ENCODE measurements around the gene KRT3.

Gene KRT3

GRCh38 chr12:52772772-52773171 lies 23.1 kb downstream of the KRT3 start:
- Histone ChIP-seq H3K36me3 (ENCODE audit: insufficient read depth, low read length) (no peaks in the 10 kb centered on the region), H3K79me2 (ENCODE audit: control insufficient read depth, insufficient read depth, low read length, unreplicated experiment) (no peaks in the 10 kb centered on the region), H3K4me3 (ENCODE audit: low read depth, low read length) (no peak overlapping the region), H3K27ac (ENCODE audit: low read depth, low read length) (no peak overlapping the region), H3K4me1 (ENCODE audit: control insufficient read depth, insufficient read depth, low read length, unreplicated experiment) (no peaks in the 10 kb centered on the region), H3K27me3 (ENCODE audit: insufficient read depth, low read length) (peaks cover 92% of the 10 kb centered on the region), H2AFZ (ENCODE audit: low read length, unreplicated experiment) (no peak overlapping the region)

- Histone ChIP-seq H3K27ac (ENCODE audit: low read depth, low read length) (no peak overlapping the region), H3K27me3 (ENCODE audit: insufficient read depth, low read length) (peaks cover 92% of the 10 kb centered on the region), H3K36me3 (ENCODE audit: insufficient read depth, low read length) (no peaks in the 10 kb centered on the region)
Measured at GRCh38 chr12:52772188-52772587, 23.7 kb downstream of the KRT3 start.

GRCh38 chr12:52771505-52771904 lies 24.4 kb downstream of the KRT3 start:
- no peaks in the 10 kb centered on the region for H3K36me3 ChIP-seq (ENCODE audit: insufficient read depth, low read length)
- H3K4me1 ChIP-seq (ENCODE audit: control insufficient read depth, insufficient read depth, low read length, unreplicated experiment): no peaks in the 10 kb centered on the region
- H2AFZ ChIP-seq (ENCODE audit: low read length, unreplicated experiment): no peak overlapping the region
- no peak overlapping the region for H3K4me3 ChIP-seq (ENCODE audit: low read depth, low read length)
- H3K79me2 ChIP-seq (ENCODE audit: control insufficient read depth, insufficient read depth, low read length, unreplicated experiment): no peaks in the 10 kb centered on the region
- H3K27ac ChIP-seq (ENCODE audit: low read depth, low read length): no peak overlapping the region
- H3K27me3 ChIP-seq (ENCODE audit: insufficient read depth, low read length): peaks cover 92% of the 10 kb centered on the region

More at GRCh38 chr12:52772188-52772587, 23.7 kb downstream of the KRT3 start:
- no peak overlapping the region for H2AFZ ChIP-seq (ENCODE audit: low read length, unreplicated experiment)
- H3K4me3 ChIP-seq (ENCODE audit: low read depth, low read length): no peak overlapping the region
- H3K4me1 ChIP-seq (ENCODE audit: control insufficient read depth, insufficient read depth, low read length, unreplicated experiment): no peaks in the 10 kb centered on the region
- H3K79me2 ChIP-seq (ENCODE audit: control insufficient read depth, insufficient read depth, low read length, unreplicated experiment): no peaks in the 10 kb centered on the region

- H3K4me1 ChIP-seq (ENCODE audit: control insufficient read depth, insufficient read depth, low read length, unreplicated experiment): no peaks in the 10 kb centered on the region
- no peaks in the 10 kb centered on the region for H3K79me2 ChIP-seq (ENCODE audit: control insufficient read depth, insufficient read depth, low read length, unreplicated experiment)
- H3K27me3 ChIP-seq (ENCODE audit: insufficient read depth, low read length): peaks cover 92% of the 10 kb centered on the region
- H2AFZ ChIP-seq (ENCODE audit: low read length, unreplicated experiment): no peak overlapping the region
- no peak overlapping the region for H3K27ac ChIP-seq (ENCODE audit: low read depth, low read length)
- H3K36me3 ChIP-seq (ENCODE audit: insufficient read depth, low read length): no peaks in the 10 kb centered on the region
- no peak overlapping the region for H3K4me3 ChIP-seq (ENCODE audit: low read depth, low read length)
Measured at GRCh38 chr12:52771088-52771487, 24.8 kb downstream of the KRT3 start.

GRCh38 chr12:52769946-52770345 lies 26.0 kb downstream of the KRT3 start:
- no peaks in the 10 kb centered on the region for H3K79me2 ChIP-seq (ENCODE audit: control insufficient read depth, insufficient read depth, low read length, unreplicated experiment)
- no peak overlapping the region for H3K4me3 ChIP-seq (ENCODE audit: low read depth, low read length)
- H2AFZ ChIP-seq (ENCODE audit: low read length, unreplicated experiment): no peak overlapping the region
- H3K27me3 ChIP-seq (ENCODE audit: insufficient read depth, low read length): peaks cover 87% of the 10 kb centered on the region
- no peaks in the 10 kb centered on the region for H3K36me3 ChIP-seq (ENCODE audit: insufficient read depth, low read length)
- H3K27ac ChIP-seq (ENCODE audit: low read depth, low read length): no peak overlapping the region
- H3K4me1 ChIP-seq (ENCODE audit: control insufficient read depth, insufficient read depth, low read length, unreplicated experiment): no peaks in the 10 kb centered on the region

GRCh38 chr12:52769354-52769753 lies 26.6 kb downstream of the KRT3 start:
- Histone ChIP-seq H3K4me3 (ENCODE audit: low read depth, low read length) (no peak overlapping the region), H3K79me2 (ENCODE audit: control insufficient read depth, insufficient read depth, low read length, unreplicated experiment) (no peaks in the 10 kb centered on the region), H3K27ac (ENCODE audit: low read depth, low read length) (no peak overlapping the region), H3K27me3 (ENCODE audit: insufficient read depth, low read length) (peaks cover 87% of the 10 kb centered on the region), H3K4me1 (ENCODE audit: control insufficient read depth, insufficient read depth, low read length, unreplicated experiment) (no peaks in the 10 kb centered on the region), H3K36me3 (ENCODE audit: insufficient read depth, low read length) (no peaks in the 10 kb centered on the region), H2AFZ (ENCODE audit: low read length, unreplicated experiment) (no peak overlapping the region)

- no peaks in the 10 kb centered on the region for H3K4me1 ChIP-seq (ENCODE audit: control insufficient read depth, insufficient read depth, low read length, unreplicated experiment)
- no peaks in the 10 kb centered on the region for H3K36me3 ChIP-seq (ENCODE audit: insufficient read depth, low read length)
- H3K27ac ChIP-seq (ENCODE audit: low read depth, low read length): no peak overlapping the region
- no peak overlapping the region for H2AFZ ChIP-seq (ENCODE audit: low read length, unreplicated experiment)
- peaks cover 87% of the 10 kb centered on the region for H3K27me3 ChIP-seq (ENCODE audit: insufficient read depth, low read length)
- H3K4me3 ChIP-seq (ENCODE audit: low read depth, low read length): no peak overlapping the region
- H3K79me2 ChIP-seq (ENCODE audit: control insufficient read depth, insufficient read depth, low read length, unreplicated experiment): no peaks in the 10 kb centered on the region
Measured at GRCh38 chr12:52768479-52769200, 27.3 kb downstream of the KRT3 start.

GRCh38 chr12:52767427-52767826 lies 28.5 kb downstream of the KRT3 start:
- no peaks in the 10 kb centered on the region for H3K4me1 ChIP-seq (ENCODE audit: control insufficient read depth, insufficient read depth, low read length, unreplicated experiment)
- H3K27ac ChIP-seq (ENCODE audit: low read depth, low read length): no peak overlapping the region
- no peaks in the 10 kb centered on the region for H3K36me3 ChIP-seq (ENCODE audit: insufficient read depth, low read length)
- H3K79me2 ChIP-seq (ENCODE audit: control insufficient read depth, insufficient read depth, low read length, unreplicated experiment): no peaks in the 10 kb centered on the region
- H3K27me3 ChIP-seq (ENCODE audit: insufficient read depth, low read length): peaks cover 87% of the 10 kb centered on the region
- H2AFZ ChIP-seq (ENCODE audit: low read length, unreplicated experiment): no peak overlapping the region
- no peak overlapping the region for H3K4me3 ChIP-seq (ENCODE audit: low read depth, low read length)

GRCh38 chr12:52767020-52767379 lies 28.9 kb downstream of the KRT3 start:
- no peak overlapping the region for H2AFZ ChIP-seq (ENCODE audit: low read length, unreplicated experiment)
- no peaks in the 10 kb centered on the region for H3K79me2 ChIP-seq (ENCODE audit: control insufficient read depth, insufficient read depth, low read length, unreplicated experiment)
- no peaks in the 10 kb centered on the region for H3K36me3 ChIP-seq (ENCODE audit: insufficient read depth, low read length)
- H3K4me1 ChIP-seq (ENCODE audit: control insufficient read depth, insufficient read depth, low read length, unreplicated experiment): no peaks in the 10 kb centered on the region
- no peak overlapping the region for H3K4me3 ChIP-seq (ENCODE audit: low read depth, low read length)
- no peak overlapping the region for H3K27ac ChIP-seq (ENCODE audit: low read depth, low read length)
- H3K27me3 ChIP-seq (ENCODE audit: insufficient read depth, low read length): peaks cover 87% of the 10 kb centered on the region

- H3K27ac ChIP-seq (ENCODE audit: low read depth, low read length): no peak overlapping the region
- peaks cover 84% of the 10 kb centered on the region for H3K27me3 ChIP-seq (ENCODE audit: insufficient read depth, low read length)
- no peak overlapping the region for H2AFZ ChIP-seq (ENCODE audit: low read length, unreplicated experiment)
- H3K4me1 ChIP-seq (ENCODE audit: control insufficient read depth, insufficient read depth, low read length, unreplicated experiment): no peaks in the 10 kb centered on the region
- no peak overlapping the region for H3K4me3 ChIP-seq (ENCODE audit: low read depth, low read length)
- H3K36me3 ChIP-seq (ENCODE audit: insufficient read depth, low read length): no peaks in the 10 kb centered on the region
- H3K79me2 ChIP-seq (ENCODE audit: control insufficient read depth, insufficient read depth, low read length, unreplicated experiment): no peaks in the 10 kb centered on the region
Measured at GRCh38 chr12:52766351-52767019, 29.4 kb downstream of the KRT3 start.

- Histone ChIP-seq H3K79me2 (ENCODE audit: control insufficient read depth, insufficient read depth, low read length, unreplicated experiment) (no peaks in the 10 kb centered on the region), H3K4me1 (ENCODE audit: control insufficient read depth, insufficient read depth, low read length, unreplicated experiment) (no peaks in the 10 kb centered on the region), H3K27ac (ENCODE audit: low read depth, low read length) (no peak overlapping the region), H3K4me3 (ENCODE audit: low read depth, low read length) (no peak overlapping the region), H2AFZ (ENCODE audit: low read length, unreplicated experiment) (no peak overlapping the region), H3K36me3 (ENCODE audit: insufficient read depth, low read length) (no peaks in the 10 kb centered on the region), H3K27me3 (ENCODE audit: insufficient read depth, low read length) (peaks cover 77% of the 10 kb centered on the region)
Measured at GRCh38 chr12:52765702-52766101, 30.2 kb downstream of the KRT3 start.
